ENCODE measurements around the gene RNF8.

GRCh38 chr6:37311741-37312473 is 41.9 kb upstream of the RNF8 start:
- TF ChIP-seq SETDB1 (IDR thresholded peaks at IDR 0.05; ENCODE audit: insufficient read length, low read length) = no peak
- no peak for TF ChIP-seq ZNF830 (tag by site-specific recombination; IDR thresholded peaks at IDR 0.05; ENCODE audit: low read depth)
- no peak for TF ChIP-seq CTCF (tag by site-specific recombination; IDR thresholded peaks at IDR 0.05)
- TF ChIP-seq YY1 (tag by site-specific recombination; IDR thresholded peaks at IDR 0.05) = no peak
- no peak for TF ChIP-seq ZNF747 (tag by site-specific recombination; IDR thresholded peaks at IDR 0.05)

Data from HEK293 (cell line).